ENCODE results near the gene WNT7A. TPM values are rescaled to one million over a fixed set of nuclear protein-coding genes. Genes with fewer than 3 reads are reported as not detected.

The WNT7A gene
- total and polyA plus RNA-seq, 4 experiments from 2014 or later = 8.3 to 19.3 (median 13.5) TPM

- peak overlapping the region; percentile 64 for H3K27ac ChIP-seq (ENCODE audit: low read depth, low read length)
- no peaks in the 10 kb centered on the region for H3K9me3 ChIP-seq (ENCODE audit: control insufficient read depth in 1 of 2, low read length in 2 of 2)
- ChIA-PET POLR2A (ENCODE audit: partially characterized antibody) (interaction anchor here (1.3 to 4.2 kb wide), 4 partner anchors 12 to 277 kb away, joined by 3 to 137 read pairs (median 21); partner anchors contain the start of gene WNT7A), CTCF (ENCODE audit: partially characterized antibody) (interaction anchor here (1.9 to 4.4 kb wide), 3 partner anchors 14 to 213 kb away, joined by 9 to 57 read pairs (median 48); partner anchors contain the start of gene WNT7A)
- H3K9me3 Mint-ChIP-seq = peaks cover 0 to 11% (median 3%) of the 10 kb centered on the region in 8 donors
- no peak overlapping the region for H3K4me3 ChIP-seq (ENCODE audit: low read length in 2 of 2)
- H3K36me3 ChIP-seq (ENCODE audit: insufficient read depth, low read length) = no peaks in the 10 kb centered on the region
- peak overlapping the region; percentile 83 to 100 (median 98) for H3K27ac Mint-ChIP-seq
- H3K27me3 Mint-ChIP-seq = no peaks in the 10 kb centered on the region
- no peak for DNase-seq
- peaks cover 48 to 84% (median 61%) of the 10 kb centered on the region in 4 donors for H3K4me1 Mint-ChIP-seq
- no peaks in the 10 kb centered on the region for H3K27me3 ChIP-seq (ENCODE audit: insufficient read depth, low read length)
- peak overlapping the region in 7 of 8 donors; percentile 33 to 83 (median 79) for H3K4me3 Mint-ChIP-seq
- H3K4me1 ChIP-seq (ENCODE audit: insufficient read depth, low read length) = peaks cover 72% of the 10 kb centered on the region
- intact Hi-C loops (cut with micrococcal nuclease) = no loop called here
- H3K36me3 Mint-ChIP-seq = peaks cover 25 to 54% of the 10 kb centered on the region in 2 donors
Measured at GRCh38 chr3:13867732-13868131, 12.1 kb downstream of the WNT7A start.

GRCh38 chr3:13866041-13866965 is 13.6 kb downstream of the WNT7A start:
- ChIA-PET POLR2A (ENCODE audit: partially characterized antibody) (interaction anchor here (0.6 to 4.2 kb wide), 18 partner anchors 9 to 536 kb away, joined by 3 to 137 read pairs (median 6); partner anchors contain the start of genes HDAC11, LSM3, SLC6A6 and WNT7A), CTCF (ENCODE audit: partially characterized antibody) (interaction anchor here (0.6 to 4.4 kb wide), 11 partner anchors 10 to 218 kb away, joined by 3 to 57 read pairs (median 4); partner anchors contain the start of gene WNT7A)
- Mint-ChIP-seq H3K4me1 (peaks cover 48 to 75% (median 63%) of the 10 kb centered on the region in 4 donors), H3K36me3 (peaks cover 15 to 40% of the 10 kb centered on the region in 2 donors), H3K27ac (peak overlapping the region; percentile 83 to 100 (median 98)), H3K9me3 (peaks cover 0 to 5% (median 0%) of the 10 kb centered on the region in 8 donors), H3K27me3 (no peaks in the 10 kb centered on the region), H3K4me3 (peak overlapping the region; percentile 72 to 84 (median 79))
- Histone ChIP-seq H3K4me1 (ENCODE audit: insufficient read depth, low read length) (peaks cover 72% of the 10 kb centered on the region), H3K36me3 (ENCODE audit: insufficient read depth, low read length) (no peaks in the 10 kb centered on the region), H3K27ac (ENCODE audit: low read depth, low read length) (peak overlapping the region; percentile 64), H3K4me3 (ENCODE audit: low read length in 2 of 2) (peak overlapping the region in 1 of 2 donors; percentile 36), H3K9me3 (ENCODE audit: control insufficient read depth in 1 of 2, low read length in 2 of 2) (no peaks in the 10 kb centered on the region), H3K27me3 (ENCODE audit: insufficient read depth, low read length) (no peaks in the 10 kb centered on the region)
- DNase-seq = peak; percentile 80 to 87 (median 84)
- intact Hi-C loops (cut with micrococcal nuclease) = loop anchor here (1.0 kb wide), 1 partner anchor 14 kb away; the partner anchor contains the start of gene WNT7A

- Mint-ChIP-seq H3K27ac (peak overlapping the region; percentile 83 to 100 (median 98)), H3K4me1 (peaks cover 48 to 76% (median 60%) of the 10 kb centered on the region in 4 donors), H3K9me3 (peaks cover 0 to 4% (median 0%) of the 10 kb centered on the region in 8 donors), H3K36me3 (peaks cover 16 to 37% of the 10 kb centered on the region in 2 donors), H3K27me3 (no peaks in the 10 kb centered on the region), H3K4me3 (peak overlapping the region in 7 of 8 donors; percentile 42 to 84 (median 79))
- DNase-seq = no peak
- H3K27me3 ChIP-seq (ENCODE audit: insufficient read depth, low read length) = no peaks in the 10 kb centered on the region
- H3K9me3 ChIP-seq (ENCODE audit: control insufficient read depth in 1 of 2, low read length in 2 of 2) = no peaks in the 10 kb centered on the region
- H3K27ac ChIP-seq (ENCODE audit: low read depth, low read length) = peak overlapping the region; percentile 64
- peaks cover 72% of the 10 kb centered on the region for H3K4me1 ChIP-seq (ENCODE audit: insufficient read depth, low read length)
- ChIA-PET CTCF (ENCODE audit: partially characterized antibody) (interaction anchor here (1.0 to 4.4 kb wide), 8 partner anchors 9 to 218 kb away, joined by 3 to 57 read pairs (median 6); partner anchors contain the start of gene WNT7A), POLR2A (ENCODE audit: partially characterized antibody) (interaction anchor here (0.9 to 4.2 kb wide), 17 partner anchors 9 to 537 kb away, joined by 3 to 137 read pairs (median 7); partner anchors contain the start of genes HDAC11, LSM3, SLC6A6 and WNT7A)
- H3K36me3 ChIP-seq (ENCODE audit: insufficient read depth, low read length) = no peaks in the 10 kb centered on the region
- peak overlapping the region in 1 of 2 donors; percentile 7 for H3K4me3 ChIP-seq (ENCODE audit: low read length in 2 of 2)
- intact Hi-C loops (cut with micrococcal nuclease) = no loop called here
Measured at GRCh38 chr3:13865581-13865980, 14.3 kb downstream of the WNT7A start.

- ChIA-PET POLR2A (ENCODE audit: partially characterized antibody) (interaction anchor here (0.8 to 4.2 kb wide), 10 partner anchors 8 to 389 kb away, joined by 3 to 137 read pairs (median 6); partner anchors contain the start of gene WNT7A), CTCF (ENCODE audit: partially characterized antibody) (interaction anchor here (1.0 to 4.4 kb wide), 6 partner anchors 9 to 217 kb away, joined by 3 to 57 read pairs (median 6); partner anchors contain the start of gene WNT7A)
- no peak overlapping the region for H3K4me3 ChIP-seq (ENCODE audit: low read length in 2 of 2)
- no peak for DNase-seq
- intact Hi-C loops (cut with micrococcal nuclease) = no loop called here
- no peaks in the 10 kb centered on the region for H3K27me3 ChIP-seq (ENCODE audit: insufficient read depth, low read length)
- Mint-ChIP-seq H3K9me3 (peaks cover 0 to 4% (median 0%) of the 10 kb centered on the region in 8 donors), H3K27ac (peak overlapping the region; percentile 83 to 100 (median 98)), H3K36me3 (peaks cover 15 to 33% of the 10 kb centered on the region in 2 donors), H3K4me1 (peaks cover 48 to 75% (median 59%) of the 10 kb centered on the region in 4 donors), H3K27me3 (no peaks in the 10 kb centered on the region), H3K4me3 (peak overlapping the region in 7 of 8 donors; percentile 27 to 83 (median 72))
- H3K4me1 ChIP-seq (ENCODE audit: insufficient read depth, low read length) = peaks cover 72% of the 10 kb centered on the region
- H3K36me3 ChIP-seq (ENCODE audit: insufficient read depth, low read length) = no peaks in the 10 kb centered on the region
- H3K9me3 ChIP-seq (ENCODE audit: control insufficient read depth in 1 of 2, low read length in 2 of 2) = no peaks in the 10 kb centered on the region
- H3K27ac ChIP-seq (ENCODE audit: low read depth, low read length) = peak overlapping the region; percentile 64
Measured at GRCh38 chr3:13865106-13865505, 14.8 kb downstream of the WNT7A start.

- Histone ChIP-seq H3K27me3 (ENCODE audit: insufficient read depth, low read length) (no peaks in the 10 kb centered on the region), H3K4me1 (ENCODE audit: insufficient read depth, low read length) (peaks cover 63% of the 10 kb centered on the region), H3K9me3 (ENCODE audit: control insufficient read depth in 1 of 2, low read length in 2 of 2) (no peaks in the 10 kb centered on the region), H3K4me3 (ENCODE audit: low read length in 2 of 2) (no peak overlapping the region), H3K27ac (ENCODE audit: low read depth, low read length) (no peak overlapping the region), H3K36me3 (ENCODE audit: insufficient read depth, low read length) (no peaks in the 10 kb centered on the region)
- Mint-ChIP-seq H3K9me3 (peaks cover 0 to 4% (median 0%) of the 10 kb centered on the region in 8 donors), H3K27ac (peak overlapping the region in 6 of 7 donors; percentile 68 to 100 (median 98)), H3K36me3 (peaks cover 11 to 39% of the 10 kb centered on the region in 2 donors), H3K27me3 (no peaks in the 10 kb centered on the region), H3K4me1 (peaks cover 44 to 69% (median 52%) of the 10 kb centered on the region in 4 donors), H3K4me3 (peak overlapping the region in 3 of 8 donors; percentile 18 to 41 (median 20))
- DNase-seq = no peak
- POLR2A ChIA-PET (ENCODE audit: partially characterized antibody) = interaction anchor here (2.3 to 2.7 kb wide), 2 partner anchors 16 to 206 kb away, joined by 6 to 11 read pairs; partner anchors contain the start of gene WNT7A
- CTCF ChIA-PET (ENCODE audit: partially characterized antibody) = interaction anchor here (2.0 to 4.4 kb wide), 4 partner anchors 17 to 209 kb away, joined by 11 to 57 read pairs (median 16); partner anchors contain the start of gene WNT7A
- intact Hi-C loops (cut with micrococcal nuclease) = no loop called here
Measured at GRCh38 chr3:13863965-13864595, 15.8 kb downstream of the WNT7A start.

GRCh38 chr3:13863382-13863952 is 16.4 kb downstream of the WNT7A start:
- no peaks in the 10 kb centered on the region for H3K36me3 ChIP-seq (ENCODE audit: insufficient read depth, low read length)
- CTCF ChIA-PET (ENCODE audit: partially characterized antibody) = interaction anchor here (1.1 to 2.8 kb wide), 4 partner anchors 10 to 206 kb away, joined by 3 to 17 read pairs (median 13); partner anchors contain the start of gene WNT7A
- peaks cover 56% of the 10 kb centered on the region for H3K4me1 ChIP-seq (ENCODE audit: insufficient read depth, low read length)
- POLR2A ChIA-PET (ENCODE audit: partially characterized antibody) = interaction anchor here (2.3 to 2.7 kb wide), 2 partner anchors 16 to 205 kb away, joined by 6 to 11 read pairs; partner anchors contain the start of gene WNT7A
- Mint-ChIP-seq H3K27ac (peak overlapping the region in 6 of 7 donors; percentile 65 to 100 (median 84)), H3K9me3 (peaks cover 0 to 4% (median 0%) of the 10 kb centered on the region in 8 donors), H3K4me3 (peak overlapping the region in 5 of 8 donors; percentile 11 to 61 (median 18)), H3K27me3 (no peaks in the 10 kb centered on the region), H3K4me1 (peaks cover 41 to 64% (median 50%) of the 10 kb centered on the region in 4 donors), H3K36me3 (peaks cover 13 to 43% of the 10 kb centered on the region in 2 donors)
- intact Hi-C loops (cut with micrococcal nuclease) = no loop called here
- H3K27me3 ChIP-seq (ENCODE audit: insufficient read depth, low read length) = no peaks in the 10 kb centered on the region
- DNase-seq = no peak
- H3K9me3 ChIP-seq (ENCODE audit: control insufficient read depth in 1 of 2, low read length in 2 of 2) = no peaks in the 10 kb centered on the region
- H3K4me3 ChIP-seq (ENCODE audit: low read length in 2 of 2) = no peak overlapping the region
- H3K27ac ChIP-seq (ENCODE audit: low read depth, low read length) = no peak overlapping the region
